NCI-H2029 (cell line): ENCODE measurements around the gene OSBPL2.

ENCODE experiments used
- DNase-seq: peaks from one replicate; lab custom pipeline; 2025; lab: John Stamatoyannopoulos, UW

OSBPL2 gene

DNA sequence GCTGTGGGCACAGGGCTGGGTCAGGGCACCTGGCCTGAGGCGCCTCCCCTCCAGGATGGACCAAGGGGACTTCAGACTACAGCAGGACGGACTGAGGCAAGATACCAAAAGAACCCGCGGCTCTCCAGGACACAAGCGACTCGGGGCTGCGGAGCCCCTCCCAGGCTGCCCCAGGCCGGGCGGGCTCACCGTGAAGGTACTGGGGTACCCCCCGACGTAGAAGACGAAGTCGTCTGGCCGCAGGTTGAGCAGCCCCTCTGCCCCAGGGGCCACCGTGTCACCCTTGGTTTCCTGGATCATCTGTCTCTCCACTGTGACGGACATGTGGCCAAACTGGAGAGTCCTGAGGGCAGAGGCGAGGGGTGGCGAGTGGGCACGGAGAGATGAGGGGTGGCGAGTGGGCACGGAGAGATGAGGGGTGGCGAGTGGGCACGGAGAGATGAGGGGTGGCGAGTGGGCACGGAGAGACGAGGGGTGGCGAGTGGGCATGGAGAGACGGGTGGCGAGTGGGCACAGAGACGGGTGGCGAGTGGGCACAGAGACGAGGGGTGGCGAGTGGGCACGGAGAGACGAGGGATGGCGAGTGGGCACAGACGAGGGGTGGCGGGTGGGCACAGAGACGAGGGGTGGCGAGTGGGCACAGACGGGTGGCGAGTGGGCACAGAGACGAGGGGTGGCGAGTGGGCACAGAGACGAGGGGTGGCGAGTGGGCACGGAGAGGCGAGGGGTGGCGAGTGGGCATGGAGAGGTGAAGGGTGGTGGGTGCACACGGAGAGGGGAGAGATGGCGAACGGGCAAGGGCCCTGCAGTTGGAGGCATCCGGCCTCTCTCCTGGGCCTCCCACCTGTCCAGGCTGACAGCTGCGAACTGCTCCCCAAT lies 75.4 kb downstream of the OSBPL2 start:
- no peak for DNase-seq

DNA sequence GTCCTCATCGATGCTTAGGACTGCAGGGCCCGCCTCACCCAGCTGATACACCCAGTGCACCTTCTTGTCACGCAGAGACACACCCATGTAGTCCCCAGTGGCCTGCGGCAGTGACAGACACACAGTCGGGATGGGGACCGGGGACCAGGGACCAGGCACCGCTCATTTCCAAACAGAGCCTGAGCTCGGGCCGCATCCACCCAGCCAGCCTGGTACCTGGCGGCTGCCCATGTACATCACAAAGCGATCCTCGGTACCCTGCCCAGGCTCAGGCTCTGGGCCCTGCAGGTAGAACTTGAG lies 76.0 kb downstream of the OSBPL2 start:
- no peak for DNase-seq

DNA sequence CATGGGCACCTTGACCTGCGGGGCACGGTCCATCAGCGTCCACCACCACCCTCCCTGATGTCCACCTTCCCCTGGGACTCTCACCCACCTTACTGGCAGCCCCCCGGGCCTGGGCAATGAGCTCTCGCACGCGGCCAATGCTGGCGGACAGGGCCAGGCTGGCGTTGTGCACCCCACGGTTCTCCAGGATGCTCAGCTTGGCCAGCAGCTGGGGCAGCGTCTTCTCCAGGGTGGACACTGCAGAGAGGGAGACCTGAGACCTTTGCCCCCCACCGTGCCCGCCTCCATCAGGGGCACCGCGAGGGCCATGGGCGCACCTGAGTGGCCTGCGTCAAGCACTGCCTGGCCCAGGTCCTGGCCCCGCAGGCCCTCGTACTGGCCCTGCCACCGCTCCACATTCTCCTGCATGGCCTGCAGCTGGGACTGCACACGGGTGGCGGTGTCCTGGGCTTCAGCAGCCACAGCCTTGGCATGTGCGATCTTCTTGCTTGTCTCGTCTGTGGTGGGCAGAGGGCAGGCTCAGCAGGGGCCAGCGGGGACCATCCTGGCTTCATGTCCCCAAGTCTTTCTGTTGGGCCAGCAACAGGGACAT lies 76.5 kb downstream of the OSBPL2 start:
- no peak for DNase-seq

DNA sequence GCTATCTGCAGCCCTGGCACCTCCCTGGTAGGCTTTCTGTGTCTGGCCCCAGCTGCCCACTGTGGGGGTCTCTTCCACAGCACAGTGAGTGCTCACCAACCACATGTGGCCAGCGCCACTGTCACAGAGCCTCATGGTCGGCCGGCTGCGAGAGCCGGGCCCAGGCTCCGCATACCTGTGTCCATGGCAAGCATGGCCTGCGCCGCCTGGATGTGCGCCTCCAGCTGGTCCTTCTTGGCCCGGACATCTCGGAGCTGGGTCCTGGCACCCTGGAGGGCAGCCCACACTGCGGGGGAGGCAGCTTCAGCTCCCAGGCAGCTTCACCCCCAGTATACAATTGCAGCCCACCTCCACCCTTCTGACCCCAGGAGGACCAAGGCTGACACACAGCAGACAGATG lies 77.5 kb downstream of the OSBPL2 start:
- DNase-seq = no peak

DNA sequence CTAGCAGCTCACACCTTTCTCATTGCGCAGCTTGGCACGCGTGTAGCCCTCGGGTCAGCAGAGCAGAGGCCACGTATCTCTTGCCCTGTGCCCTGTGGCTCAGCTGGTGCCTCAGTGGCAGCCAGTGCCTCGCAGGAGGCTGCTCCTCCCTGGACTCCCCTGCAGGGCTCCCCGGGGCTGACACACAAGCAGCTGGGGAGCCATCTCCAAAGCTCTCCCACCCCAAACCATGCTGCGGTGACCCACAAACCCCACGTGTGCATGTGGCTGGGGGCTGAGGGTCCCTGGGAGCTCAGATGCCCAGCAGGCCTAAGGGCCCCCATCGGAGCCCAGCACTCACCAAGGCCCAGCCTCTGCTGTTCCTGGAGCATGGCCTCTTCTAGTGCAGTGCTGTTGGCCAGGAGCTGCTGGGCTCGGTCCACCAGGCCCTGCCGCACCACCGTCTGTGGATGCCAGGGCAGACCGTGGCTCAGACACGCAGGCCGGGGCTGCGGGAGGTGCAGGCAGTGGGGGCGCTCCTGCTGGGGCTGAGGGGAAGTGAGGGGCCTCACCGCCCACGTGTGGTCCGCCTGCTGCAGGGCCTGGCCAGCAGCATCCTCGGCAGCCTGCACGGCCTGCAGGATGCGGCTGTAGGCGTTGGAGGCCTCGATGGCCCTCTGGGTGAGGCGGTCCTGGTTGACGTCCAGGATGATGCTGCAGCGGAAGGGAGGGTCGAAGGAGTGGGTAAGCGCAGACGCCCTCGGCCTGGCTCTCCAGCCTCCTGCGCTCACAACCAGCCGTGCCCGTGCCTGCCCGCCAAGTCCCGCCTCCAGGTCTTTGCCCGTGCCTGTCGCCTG lies 78.2 kb downstream of the OSBPL2 start:
- DNase-seq = no peak

DNA sequence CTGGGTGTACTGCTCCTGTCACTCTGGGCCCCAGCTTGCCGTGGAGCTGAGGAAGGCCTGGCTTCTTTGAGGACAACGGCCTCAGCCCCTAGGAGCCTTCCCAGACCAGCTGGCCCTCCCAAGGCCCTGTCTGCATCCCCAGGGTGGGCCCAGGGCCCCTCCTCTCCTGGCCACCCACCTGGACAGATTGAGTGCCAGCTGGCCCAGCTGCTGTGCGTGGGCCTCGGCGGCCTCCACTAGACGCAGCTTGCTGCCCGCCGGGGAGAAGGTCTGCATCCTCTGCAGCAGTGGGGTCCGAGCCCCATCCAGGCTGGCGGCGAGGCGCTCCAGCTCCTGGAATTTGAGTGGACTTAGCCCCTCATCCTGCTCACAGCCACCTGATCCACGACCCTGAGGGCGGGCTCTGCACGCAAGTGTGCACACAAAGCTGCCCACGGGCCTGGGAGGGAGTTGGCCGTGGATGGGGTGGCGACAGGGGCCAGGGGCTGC lies 78.9 kb downstream of the OSBPL2 start:
- no peak for DNase-seq

DNA sequence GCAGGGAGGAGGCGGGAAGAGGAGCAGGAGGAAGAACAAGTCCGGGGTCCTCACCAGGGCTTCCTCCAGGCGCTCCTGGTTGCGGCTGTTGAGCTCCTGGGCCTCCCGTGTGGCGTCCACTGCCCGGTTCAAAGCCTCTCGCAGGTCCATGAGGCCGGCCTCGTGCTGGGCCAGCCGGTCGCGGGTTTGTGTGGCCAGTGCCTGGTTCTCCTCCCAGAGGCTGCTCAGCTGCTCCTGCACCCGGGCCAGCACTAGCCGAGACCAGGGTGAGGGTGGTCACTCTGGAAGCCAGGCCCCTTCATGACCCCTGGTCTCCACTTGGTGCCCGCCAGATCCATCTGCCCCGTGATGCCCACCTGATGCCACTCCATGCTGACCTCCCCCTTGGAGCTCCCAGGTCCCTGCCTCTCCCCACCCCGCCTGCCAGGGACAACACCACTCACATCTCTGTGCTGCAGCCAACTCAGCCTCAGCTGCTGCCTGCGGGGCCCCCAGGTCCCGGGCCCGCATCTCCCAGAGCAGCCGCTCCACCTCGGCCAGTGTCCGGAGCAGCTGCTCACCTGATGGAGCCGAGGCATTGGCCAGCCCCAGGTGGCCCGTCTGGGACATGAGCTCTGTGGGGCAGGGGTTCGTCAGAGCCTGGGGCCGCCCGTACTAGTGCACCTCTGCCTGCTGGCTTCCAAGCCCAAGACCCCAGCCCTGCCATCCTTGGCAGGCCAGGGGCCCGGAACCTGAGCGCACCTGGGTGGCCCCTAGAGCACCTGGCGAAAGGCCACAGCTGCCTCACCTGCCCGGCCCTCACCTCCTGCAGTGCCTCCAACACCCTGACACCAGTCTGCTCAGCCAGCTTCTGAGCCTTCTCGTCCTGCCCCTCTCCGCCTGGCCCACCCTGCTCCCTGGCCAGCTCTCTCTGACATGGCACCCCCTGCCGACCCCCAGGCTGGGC lies 80.4 kb downstream of the OSBPL2 start:
- DNase-seq = no peak

DNA sequence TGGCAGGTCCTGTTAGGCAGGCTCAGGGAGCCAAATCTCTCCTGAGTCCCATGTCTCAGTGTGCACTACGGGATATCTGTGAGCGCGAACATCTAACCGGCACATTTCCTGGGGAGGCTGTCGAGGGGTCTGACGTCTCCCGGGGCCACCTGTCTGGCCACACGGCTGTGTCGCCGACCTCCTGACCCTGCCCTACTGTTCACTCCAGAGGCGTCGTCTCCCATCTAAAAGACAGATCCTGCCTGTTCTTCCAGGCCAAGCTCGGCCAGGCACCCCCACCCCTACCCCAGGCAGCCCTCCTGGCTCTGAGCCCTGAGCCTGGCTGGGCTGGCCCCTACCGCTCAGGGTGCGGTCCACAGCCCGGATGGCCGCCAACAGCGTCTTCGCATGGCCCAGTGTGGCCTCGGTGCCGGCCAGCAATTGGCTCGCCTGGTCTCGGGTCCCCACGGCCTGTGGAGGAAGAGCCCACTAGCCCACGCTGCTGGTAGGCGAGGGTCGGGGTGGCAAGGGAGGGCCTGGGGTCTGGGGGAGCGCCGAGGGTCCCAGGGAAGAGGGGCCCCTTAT lies 81.1 kb downstream of the OSBPL2 start:
- no peak for DNase-seq

DNA sequence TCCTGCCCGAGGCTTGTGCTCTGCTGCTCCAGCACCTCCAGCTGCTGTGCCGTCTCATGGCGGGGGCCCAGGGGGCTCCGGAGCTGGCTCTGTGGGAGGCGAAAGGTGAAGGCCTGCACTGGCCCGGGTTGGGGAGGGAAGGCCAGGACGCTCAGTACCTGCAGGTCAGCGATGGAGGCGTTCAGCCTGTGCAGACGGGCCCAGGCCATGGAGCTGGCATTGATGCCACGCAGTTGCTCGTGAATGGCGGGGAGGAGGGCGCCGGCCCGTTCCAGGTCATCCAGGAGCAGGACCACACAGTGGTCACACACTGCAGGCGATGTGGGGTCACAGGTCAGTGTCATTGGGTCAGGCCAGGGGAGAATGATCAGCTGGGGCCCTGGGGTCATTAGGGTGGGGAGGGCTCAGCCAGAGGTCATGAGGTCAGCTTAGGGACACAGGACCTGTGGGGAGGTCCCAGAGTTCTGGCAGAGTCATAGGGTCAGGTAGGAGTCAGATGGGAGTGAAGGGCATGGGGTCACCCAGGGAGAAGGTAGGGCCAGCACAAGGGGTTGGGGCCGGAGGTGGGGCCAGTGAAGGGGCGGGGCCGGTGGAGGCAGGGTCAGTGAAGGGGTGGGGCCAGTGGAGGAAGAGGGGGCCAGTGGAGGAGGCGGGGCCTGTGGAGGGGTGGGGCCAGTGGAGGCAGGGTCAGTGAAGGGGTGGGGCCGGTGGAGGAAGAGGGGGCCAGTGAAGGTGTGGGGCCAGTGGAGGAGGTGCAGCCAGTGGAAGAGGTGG lies 82.4 kb downstream of the OSBPL2 start:
- DNase-seq = no peak

DNA sequence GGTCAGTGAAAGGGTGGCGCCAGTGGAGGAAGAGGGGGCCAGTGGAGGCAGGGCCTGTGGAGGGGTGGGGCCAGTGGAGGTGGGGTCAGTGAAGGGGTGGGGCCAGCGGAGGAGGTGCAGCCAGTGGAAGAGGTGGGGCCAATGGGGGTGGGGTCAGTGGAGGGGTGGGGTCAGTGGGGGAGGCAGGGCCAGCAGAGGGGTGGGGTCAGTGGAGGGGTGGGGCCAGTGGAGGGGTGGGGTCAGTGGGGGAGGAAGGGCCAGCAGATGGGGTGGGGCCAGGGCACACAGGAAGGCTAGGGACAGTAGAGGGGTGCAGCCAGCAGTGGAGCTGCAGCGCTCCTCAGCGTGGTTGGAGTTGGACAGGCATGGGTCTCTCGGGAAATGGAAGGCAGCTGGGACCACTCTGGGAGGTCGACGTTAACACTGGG lies 83.2 kb downstream of the OSBPL2 start:
- no peak for DNase-seq

DNA sequence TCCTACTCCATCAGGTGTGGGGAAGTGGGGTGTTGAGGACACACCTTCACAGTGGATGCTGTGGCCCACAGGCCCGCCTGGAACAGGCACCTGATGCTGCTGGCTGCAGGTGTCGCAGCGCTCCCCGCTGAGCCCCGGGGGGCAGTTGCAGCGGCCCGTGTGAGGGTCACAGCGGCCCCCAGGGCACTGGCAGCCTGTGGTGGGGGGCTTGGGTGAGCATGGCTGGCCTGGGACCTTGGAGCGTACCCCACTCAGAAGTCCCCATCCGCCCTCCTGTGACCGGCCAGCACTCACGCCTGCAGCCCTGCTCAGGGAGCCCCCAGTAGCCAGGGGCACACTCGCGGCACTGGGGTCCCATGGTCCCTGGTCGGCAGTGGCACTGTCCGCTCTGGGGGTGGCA lies 83.7 kb downstream of the OSBPL2 start:
- DNase-seq = no peak

DNA sequence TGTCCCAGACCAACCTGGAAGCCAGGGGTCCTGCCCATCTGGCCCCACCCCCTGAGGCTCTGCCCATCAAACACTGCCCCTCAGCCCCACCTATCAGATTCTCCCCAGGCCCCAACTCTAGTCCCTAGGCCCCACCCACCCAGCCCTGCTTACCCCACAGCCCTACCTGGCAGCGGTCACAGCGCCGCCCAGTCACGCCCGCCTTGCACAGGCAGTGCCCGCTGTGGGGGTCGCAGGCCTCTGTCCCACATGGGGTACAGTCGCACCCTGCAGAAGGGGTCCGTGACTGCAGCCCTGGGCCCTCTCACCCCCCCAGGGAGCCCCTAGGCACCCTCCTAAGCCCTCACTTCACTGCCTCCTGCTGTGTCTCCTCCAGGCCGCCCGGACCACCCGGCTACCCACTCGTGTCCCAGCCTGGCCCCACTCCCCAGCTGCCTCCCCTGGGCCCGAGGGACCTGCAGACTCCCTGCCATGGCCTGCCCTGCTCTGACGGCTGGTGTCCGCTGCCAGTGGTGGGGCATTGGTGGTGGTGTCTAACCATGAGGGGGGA lies 84.2 kb downstream of the OSBPL2 start:
- no peak for DNase-seq

DNA sequence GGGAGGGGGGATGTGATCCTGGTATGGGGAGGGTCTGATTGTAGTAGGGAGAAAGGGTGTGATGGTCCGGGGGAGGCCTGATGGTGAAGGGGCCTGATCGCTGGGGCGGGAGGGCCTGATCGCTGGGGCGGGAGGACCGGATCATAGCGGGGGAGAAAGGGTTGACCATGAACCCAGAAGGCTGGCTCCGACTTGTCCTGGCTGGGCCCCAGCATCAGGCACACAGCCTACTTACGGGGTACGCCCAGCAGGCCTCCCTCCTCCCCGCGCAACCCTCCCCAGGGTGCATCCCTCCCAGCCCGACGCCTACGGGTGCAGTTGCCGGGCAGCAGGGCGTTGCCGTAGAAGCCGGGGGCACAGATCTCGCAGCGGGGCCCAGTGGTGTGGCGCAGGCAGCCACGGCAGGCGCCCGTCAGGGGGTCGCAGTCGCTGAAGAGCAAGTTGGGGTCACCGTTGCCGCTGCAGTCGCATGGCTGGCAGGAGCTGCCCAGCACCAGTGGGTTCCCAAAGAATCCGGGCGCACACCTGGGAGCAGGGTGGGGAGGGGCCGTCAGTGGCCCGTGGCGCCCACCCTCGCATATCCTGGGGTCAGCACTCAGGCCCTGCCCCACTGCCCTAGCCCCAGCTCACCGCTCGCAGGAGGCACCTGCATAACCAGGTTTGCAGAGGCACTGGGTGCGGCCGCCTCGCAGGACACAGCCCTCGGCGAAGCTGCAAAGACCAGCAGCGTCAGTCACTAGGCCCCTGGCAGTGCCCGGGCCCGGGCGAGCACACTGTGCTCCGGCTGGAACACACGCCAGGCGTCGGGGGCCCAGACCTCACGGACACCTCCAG lies 85.0 kb downstream of the OSBPL2 start:
- no peak for DNase-seq

DNA sequence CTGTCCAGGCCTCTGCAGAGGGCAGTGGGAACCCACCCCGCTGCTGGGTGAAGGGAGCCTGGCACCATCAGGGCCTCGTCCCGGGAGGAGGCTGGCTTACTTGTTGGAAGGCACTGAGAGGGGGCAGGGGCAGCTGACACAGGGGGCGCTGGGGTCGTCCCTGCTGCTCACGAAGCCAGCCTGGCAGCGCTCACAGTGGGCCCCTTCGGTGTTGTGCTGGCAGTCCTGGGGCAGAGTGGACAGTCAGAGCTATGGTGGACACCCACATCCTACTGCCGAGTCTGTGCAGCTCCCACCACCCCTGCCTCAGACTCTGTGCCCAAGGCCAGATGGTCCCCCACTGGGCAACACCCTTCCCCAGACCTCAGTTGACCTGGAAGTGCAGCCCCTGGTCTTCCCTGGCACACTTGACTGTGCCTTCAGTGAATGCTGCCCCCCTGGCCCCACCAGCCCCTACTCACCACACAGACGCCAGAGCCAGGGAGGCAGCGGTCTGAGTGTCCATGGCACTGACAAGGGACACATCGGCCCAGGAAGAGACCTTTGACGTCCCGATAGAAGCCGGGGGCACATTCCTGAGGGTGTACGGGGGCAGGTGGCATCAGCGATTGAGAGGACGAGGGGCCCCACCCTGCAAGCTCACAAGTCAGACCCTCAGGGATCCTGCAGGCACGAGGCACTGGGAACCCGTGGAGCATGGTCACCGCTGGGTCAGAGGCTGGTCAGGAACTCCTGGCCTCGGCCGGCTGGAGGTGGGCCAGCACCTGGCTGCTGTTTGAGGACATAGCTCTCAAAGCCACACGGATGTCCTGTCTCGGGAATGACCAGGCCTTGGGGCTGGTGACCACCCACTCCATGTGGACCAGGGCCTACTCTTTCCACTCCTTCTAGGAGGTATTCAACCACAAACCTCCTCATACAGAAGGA lies 85.9 kb downstream of the OSBPL2 start:
- no peak for DNase-seq

DNA sequence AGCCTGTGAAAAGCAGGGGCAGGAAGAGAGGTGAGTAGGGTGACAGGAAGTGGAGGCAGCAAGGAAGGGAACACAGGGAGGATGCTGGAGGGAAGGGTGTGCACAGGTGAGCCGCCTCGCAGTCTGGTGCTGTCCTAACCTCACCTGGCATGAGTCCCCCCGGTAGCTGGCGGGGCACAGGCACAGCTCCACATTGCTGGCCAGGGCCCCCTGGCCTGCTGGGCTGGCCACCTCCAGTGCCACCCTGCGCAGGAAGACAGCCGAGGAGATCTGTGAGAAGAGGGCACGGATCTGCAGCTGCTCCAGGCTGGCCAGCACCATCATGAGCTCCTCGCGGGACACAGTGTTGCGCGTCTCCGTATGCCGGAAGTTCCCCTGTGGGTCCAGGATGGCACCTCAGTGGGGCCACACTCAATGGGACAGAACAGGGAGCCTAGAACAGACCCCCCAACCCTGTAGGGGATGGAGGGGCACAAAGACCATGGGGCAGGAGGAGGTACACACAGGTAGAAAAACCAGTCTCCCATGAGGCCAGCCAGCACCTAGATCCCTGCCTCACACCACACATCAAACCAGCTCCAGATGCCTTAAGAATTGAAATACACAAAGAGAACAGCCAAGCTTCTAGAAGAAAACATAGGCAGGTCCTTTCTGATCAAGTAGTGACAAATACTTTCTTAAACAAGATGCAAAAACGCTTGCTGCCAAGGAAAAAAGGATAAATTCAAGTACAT lies 87.0 kb downstream of the OSBPL2 start:
- no peak for DNase-seq

DNA sequence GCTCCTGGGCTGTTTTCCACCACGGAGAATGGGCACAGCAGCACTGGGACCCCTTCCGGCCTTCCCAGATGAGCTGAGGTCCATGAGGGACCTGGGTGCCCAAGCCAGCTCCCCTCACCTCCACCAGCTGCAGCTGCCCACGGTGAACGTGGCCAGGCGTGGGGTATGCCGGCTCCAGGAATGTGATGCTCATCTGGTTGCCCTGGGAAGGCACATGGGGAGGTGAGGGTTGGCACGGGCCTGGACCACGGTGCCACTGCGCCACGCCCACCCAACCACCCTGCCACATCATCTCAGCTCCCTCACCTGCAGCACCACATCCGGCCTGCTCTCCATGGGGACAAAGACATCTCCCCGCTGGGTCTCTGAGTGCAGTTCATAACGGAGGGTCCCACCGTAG lies 88.2 kb downstream of the OSBPL2 start:
- DNase-seq = no peak

DNA sequence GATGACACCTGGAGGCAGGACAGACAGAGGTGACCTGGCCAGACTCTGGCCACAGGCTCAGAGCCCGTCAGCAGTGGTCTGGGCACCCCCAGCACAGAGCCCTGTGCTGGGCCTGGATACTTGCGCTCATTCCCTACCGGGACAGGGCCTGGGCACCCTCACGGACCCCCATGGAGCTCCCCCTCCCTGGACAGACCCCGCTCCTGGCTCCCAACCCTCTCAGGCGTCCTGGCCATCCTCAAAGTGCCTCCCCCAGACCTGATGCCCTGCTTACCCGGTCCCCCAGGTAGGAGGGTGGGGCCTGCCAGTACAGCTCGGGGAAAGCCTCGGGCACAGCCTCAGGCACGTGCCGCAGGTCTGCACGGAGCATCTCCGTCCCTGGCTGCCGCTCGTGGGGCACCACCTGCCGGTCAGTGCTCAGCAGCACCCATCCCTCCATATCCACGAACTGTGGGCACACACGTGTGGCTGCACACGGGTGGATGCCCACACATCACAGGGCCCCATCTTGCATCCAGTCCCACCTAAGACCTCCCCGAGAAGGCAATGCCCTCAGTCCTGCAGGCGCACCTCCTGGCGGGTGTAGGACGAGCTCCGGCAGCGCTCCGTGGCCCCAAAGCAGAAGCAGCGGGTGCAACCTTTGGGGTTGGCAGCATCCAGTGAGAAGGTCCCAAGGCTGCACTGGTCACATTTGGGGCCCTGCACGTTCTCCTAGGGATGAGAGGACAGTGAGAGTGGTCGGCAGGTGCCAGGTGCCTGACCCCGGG lies 88.8 kb downstream of the OSBPL2 start:
- DNase-seq = no peak
